A549 (cell line): Measurements from ENCODE around the gene TNC. TPM values are rescaled to one million over a fixed set of nuclear protein-coding genes. Genes with fewer than 3 reads are reported as not detected.

Source experiments
- ATAC-seq, 2 experiments: fragments of 200-7000 bp in 1 of 2; fragments of >200 bp in 1 of 2; cut with Nextera tagmentation in 1 of 2; cut with Tn5 transposase in 1 of 2; 3 replicates each; pipeline versions ENCODE4 v1.8.0 to v1.9.1; 2018 to 2020; ENCODE audit warnings: mild to moderate bottlenecking in 1 of 2, moderate library complexity in 1 of 2
- CTCF ChIA-PET: fragments of 300-600 bp; sonication (Branson Sonifier 250); formaldehyde crosslinking; extraction: SDS; loops from one replicate; lab custom pipeline; 2021; ENCODE audit warnings: antibody characterized with exemption, inconsistent platforms; lab: Yijun Ruan, JAX
- POLR2A ChIA-PET: fragments of 350-600 bp; formaldehyde crosslinking; extraction: SDS; loops from one replicate; lab custom pipeline; 2021; ENCODE audit warnings: antibody characterized with exemption, inconsistent platforms; lab: Yijun Ruan, JAX
- DNase-seq, 2 experiments: peaks; one replicate each; pipeline versions ENCODE4 v3.0.0 to v3.0.0-alpha.2; 2011 to 2016; ENCODE audit warnings: low read depth in 1 of 2, low spot score in 1 of 2
- FAIRE-seq: peaks from 2 replicates; lab custom pipeline; 2011; peaks lifted over from hg19 to GRCh38; lab: Jason Lieb, UNC
- H3K27ac ChIP-seq, 2 experiments: fragments of >200 bp; sonication (Bioruptor Twin); formaldehyde crosslinking; 3 replicates each; pipeline ENCODE4 v1.5.1; 2016 to 2017
- H3K4me1 ChIP-seq: fragments of >200 bp; sonication (Bioruptor Twin); formaldehyde crosslinking; 3 replicates; pipeline ENCODE4 v1.6.1; 2016
- H3K4me2 ChIP-seq: fragments of >200 bp; sonication (Bioruptor Twin); formaldehyde crosslinking; 3 replicates; pipeline ENCODE4 v1.6.1; 2016
- H3K4me3 ChIP-seq: fragments of >200 bp; sonication (Bioruptor Twin); formaldehyde crosslinking; 3 replicates; pipeline ENCODE4 v1.5.1; 2016
- H3K9me3 ChIP-seq: fragments of >200 bp; sonication (Bioruptor Twin); formaldehyde crosslinking; 3 replicates; pipeline ENCODE4 v1.6.1; 2016
- BHLHE40 ChIP-seq: IDR thresholded peaks from 2 replicates; pipeline ENCODE4 v1.6.1; 2012; ENCODE audit warnings: low read depth, low read length, inconsistent platforms
- CBX8 ChIP-seq: fragments of 200-600 bp; sonication (generic); IDR thresholded peaks from 2 replicates; pipeline ENCODE4 v1.6.1; 2016
- CEBPB ChIP-seq, 2 experiments: fragments of >200 bp in 1 of 2; sonication (Bioruptor Twin) in 1 of 2; formaldehyde crosslinking in 1 of 2; IDR thresholded peaks; 2 replicates each; pipeline ENCODE4 v1.6.1; 2012 to 2016
- CHD4 ChIP-seq: fragments of 200-600 bp; sonication (generic); IDR thresholded peaks from 2 replicates; pipeline ENCODE4 v1.6.1; 2016; ENCODE audit warnings: antibody characterized with exemption, mild to moderate bottlenecking, borderline replicate concordance
- EHMT2 ChIP-seq: fragments of 200-600 bp; sonication (generic); IDR thresholded peaks from 2 replicates; pipeline ENCODE4 v1.6.1; 2016; ENCODE audit warnings: antibody characterized with exemption, low read depth, mild to moderate bottlenecking, moderate library complexity
- FOSB ChIP-seq: fragments of 250-450 bp; sonication (Bioruptor Pico); IDR thresholded peaks from 2 replicates; pipeline ENCODE4 v1.5.0; 2020; ENCODE audit warnings: mild to moderate bottlenecking, moderate library complexity
- FOSL2 ChIP-seq, 2 experiments: fragments of 450-650 bp in 1 of 2; fragments of >200 bp in 1 of 2; sonication (Bioruptor Twin) in 1 of 2; formaldehyde crosslinking; IDR thresholded peaks; 2 replicates each; pipeline versions ENCODE4 v1.5.0 to v1.6.1; 2016 to 2020; ENCODE audit warnings: mild to moderate bottlenecking in 1 of 2, moderate library complexity in 1 of 2
- FOXS1 ChIP-seq: fragments of 250-450 bp; sonication (Bioruptor Pico); IDR thresholded peaks from 2 replicates; pipeline ENCODE4 v1.5.0; 2020; ENCODE audit warnings: mild to moderate bottlenecking, moderate library complexity
- HDAC2 ChIP-seq: fragments of 200-600 bp; sonication (generic); IDR thresholded peaks from 2 replicates; pipeline ENCODE4 v1.6.1; 2016
- HEYL ChIP-seq: fragments of 250-450 bp; sonication (Bioruptor Pico); IDR thresholded peaks from 2 replicates; pipeline ENCODE4 v1.8.0; 2021; ENCODE audit warnings: mild to moderate bottlenecking, moderate library complexity
- HOXA7 ChIP-seq: fragments of 250-450 bp; sonication (Bioruptor Pico); IDR thresholded peaks from 2 replicates; pipeline ENCODE4 v1.5.0; 2020; ENCODE audit warnings: mild to moderate bottlenecking, moderate library complexity
- HOXB13 ChIP-seq: fragments of 250-450 bp; sonication (Bioruptor Pico); IDR thresholded peaks from 2 replicates; pipeline ENCODE4 v1.5.0; 2020; ENCODE audit warnings: low read depth, mild to moderate bottlenecking, moderate library complexity
- HOXB5 ChIP-seq: fragments of 250-450 bp; sonication (Bioruptor Pico); IDR thresholded peaks from 2 replicates; pipeline ENCODE4 v1.5.0; 2020; ENCODE audit warnings: mild to moderate bottlenecking, moderate library complexity
- JUNB ChIP-seq: fragments of >200 bp; sonication (Bioruptor Twin); formaldehyde crosslinking; IDR thresholded peaks from 2 replicates; pipeline ENCODE4 v1.6.1; 2016
- KDM1A ChIP-seq: fragments of 200-600 bp; sonication (generic); IDR thresholded peaks from 2 replicates; pipeline ENCODE4 v1.6.1; 2016; ENCODE audit warnings: low read depth, mild to moderate bottlenecking
- KDM5A ChIP-seq: fragments of 200-600 bp; sonication (generic); IDR thresholded peaks from 2 replicates; pipeline ENCODE4 v1.6.1; 2016; ENCODE audit warnings: antibody characterized with exemption, mild to moderate bottlenecking
- MAZ ChIP-seq: fragments of 150-350 bp; IDR thresholded peaks from 2 replicates; pipeline ENCODE4 v1.6.1; 2014; ENCODE audit warnings: antibody characterized with exemption, low read depth, low read length, borderline replicate concordance
- NR3C1 ChIP-seq: fragments of >200 bp; sonication (Bioruptor Twin); formaldehyde crosslinking; IDR thresholded peaks from 3 replicates; pipeline ENCODE4 v1.6.1; 2017
- POLR2AphosphoS2 ChIP-seq: conservative IDR thresholded peaks from 2 replicates; pipeline ENCODE4 v1.6.1; 2012; ENCODE audit warnings: low read length, improper control_type of control experiment, inconsistent platforms
- RAD21 ChIP-seq, 2 experiments: fragments of >200 bp in 1 of 2; sonication (Bioruptor Twin) in 1 of 2; formaldehyde crosslinking in 1 of 2; IDR thresholded peaks in 1 of 2; conservative IDR thresholded peaks in 1 of 2; 2 replicates in 1 of 2; 3 replicates in 1 of 2; pipeline ENCODE4 v1.6.1; 2012 to 2018; ENCODE audit warnings: inconsistent platforms in 1 of 2
- RCOR1 ChIP-seq: fragments of 150-350 bp; IDR thresholded peaks from 2 replicates; pipeline ENCODE4 v1.6.1; 2014; ENCODE audit warnings: antibody characterized with exemption, low read length, low read depth
- RNF2 ChIP-seq: fragments of 200-600 bp; sonication (generic); IDR thresholded peaks from 2 replicates; pipeline ENCODE4 v1.6.1; 2016; ENCODE audit warnings: low read depth, mild to moderate bottlenecking, antibody characterized with exemption, moderate library complexity, borderline replicate concordance
- TFCP2L1 ChIP-seq: fragments of 250-450 bp; sonication (Bioruptor Pico); IDR thresholded peaks from 2 replicates; pipeline ENCODE4 v1.5.0; 2021; ENCODE audit warnings: mild to moderate bottlenecking
- ZC3H11A ChIP-seq: fragments of 450-650 bp; IDR thresholded peaks from 2 replicates; pipeline ENCODE4 v1.6.1; 2014; ENCODE audit warnings: antibody characterized with exemption, mild to moderate bottlenecking
- ZSCAN20 ChIP-seq: fragments of 250-450 bp; sonication (Bioruptor Pico); IDR thresholded peaks from 2 replicates; pipeline ENCODE4 v1.8.0; 2022; ENCODE audit warnings: mild to moderate bottlenecking, moderate library complexity
- WGBS: methylation state at CpG from one replicate; pipeline ENCODE4 v1.1.6; 2017; ENCODE audit errors: missing lambda C conversion rate; 5-methylcytosine and 5-hydroxymethylcytosine counted together
- polyA plus RNA-seq, 4 experiments: library from polyadenylated mRNA; depleted of rRNA in 3 of 4; stranded (reverse); fragments of >200 nt; fragmentation: RNase III in 1 of 4; extraction: RNeasy Plus Mini Kit Qiagen cat#74134 plus additional on column Dnase treatment in 1 of 4; gene quantifications; 2 replicates in 3 of 4; 3 replicates in 1 of 4; pipeline ENCODE4 v1.2.3, GENCODE V29; 2011 to 2017
- TF ChIP-seq, protein P1 (sequence below): fragments of >200 bp; sonication (Bioruptor Twin); formaldehyde crosslinking; IDR thresholded peaks from 2 replicates; pipeline ENCODE4 v1.6.1; 2016
- TF ChIP-seq, protein P2 (sequence below): IDR thresholded peaks from 2 replicates; pipeline ENCODE4 v1.6.1; 2012
- TF ChIP-seq, protein P3 (sequence below): IDR thresholded peaks from 2 replicates; pipeline ENCODE4 v1.6.1; 2012; ENCODE audit warnings: low read depth, borderline replicate concordance
- TF ChIP-seq, protein P4 (sequence below): IDR thresholded peaks from 2 replicates; pipeline ENCODE4 v1.6.1; 2012

Gene TNC
- polyA plus RNA-seq, 2 of the 4 experiments (the other 2 are of a cell fraction): 0.50 to 0.63 TPM

DNA sequence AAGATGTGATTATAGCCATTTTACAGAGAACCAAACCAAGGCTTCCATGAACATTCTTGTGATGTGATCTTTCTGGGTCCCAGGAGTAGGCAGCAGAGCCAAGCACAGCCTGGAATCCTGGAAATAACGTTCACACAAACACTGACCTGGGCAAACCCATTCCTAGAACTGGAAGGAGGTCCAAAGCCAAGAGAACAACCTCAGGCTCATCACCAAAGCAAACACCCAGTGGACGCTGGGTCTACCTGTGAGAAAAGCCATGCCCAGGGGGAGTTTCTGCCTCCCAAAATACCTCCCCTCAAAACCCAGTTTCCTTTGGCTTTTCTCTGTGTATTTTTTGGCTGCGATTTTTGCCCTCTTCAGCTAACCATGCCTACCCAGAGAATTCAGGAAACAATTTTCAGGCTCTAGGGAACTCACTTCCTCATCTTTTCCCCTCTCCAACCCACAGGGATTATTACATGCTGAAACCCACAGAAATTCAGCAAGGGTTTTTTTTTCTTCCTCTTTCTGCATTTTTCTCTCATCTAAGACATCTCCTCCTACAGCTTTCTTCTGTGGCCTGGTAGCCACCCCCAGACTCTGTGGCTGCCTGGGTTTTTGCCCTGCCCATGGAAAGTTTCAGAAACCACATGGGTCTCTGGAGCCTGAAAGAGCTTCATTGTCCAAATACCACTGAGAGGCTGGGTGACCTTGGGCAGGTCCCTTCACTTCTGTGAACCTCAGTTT is 75.0 kb downstream of the TNC start:
- FAIRE-seq: no peak

DNA sequence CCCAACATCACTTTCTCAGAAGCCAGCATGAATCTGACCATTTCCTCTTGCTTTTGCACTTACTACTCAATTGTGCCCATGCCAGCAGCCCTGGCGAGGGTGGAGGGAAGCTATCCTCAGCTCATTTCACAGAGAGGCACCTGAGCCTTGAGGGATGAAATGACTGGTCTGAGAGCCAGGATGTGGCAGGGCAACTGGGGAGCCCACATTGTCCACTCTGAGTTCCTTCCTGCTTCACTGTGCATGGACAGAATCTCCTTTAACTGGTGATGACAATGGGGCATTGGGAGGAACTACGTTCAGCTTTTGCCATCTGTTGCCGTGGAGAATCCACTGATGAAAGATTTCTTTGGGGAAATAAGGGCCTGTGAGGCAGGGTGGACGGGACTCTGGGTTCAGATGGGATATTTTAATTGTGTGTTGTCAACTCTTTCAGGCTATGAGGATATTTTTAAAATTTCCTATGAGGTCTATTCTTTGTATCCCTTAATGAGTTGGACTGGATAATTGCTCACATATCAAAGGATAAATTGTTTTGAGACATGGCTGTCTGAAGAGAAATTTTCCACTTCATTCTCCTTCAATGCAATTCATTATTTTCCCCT is 78.3 kb downstream of the TNC start:
- CTCF ChIA-PET: interaction anchor here (1.4 to 3.3 kb wide), 3 partner anchors 11 to 359 kb away, joined by 3 to 17 read pairs (median 3); no protein-coding TSS in a partner anchor
- POLR2A ChIA-PET: no interaction called here
- 0 out of 3 replicates have a peak, but pooled peaks cover 6% of the 10 kb centered on the region for H3K4me1 ChIP-seq
- H3K27ac ChIP-seq: no peak overlapping the region
- H3K4me2 ChIP-seq: no peak overlapping the region
- no peaks in the 10 kb centered on the region for H3K9me3 ChIP-seq
- FAIRE-seq (no peak), DNase-seq (no peak), ATAC-seq (no peak)
- no peak overlapping the region for H3K4me3 ChIP-seq
- WGBS: 42% methylated on average over 4 of the region's 4 CpGs
- TF ChIP-seq HDAC2: no peak
- TF ChIP-seq, protein P1, sequence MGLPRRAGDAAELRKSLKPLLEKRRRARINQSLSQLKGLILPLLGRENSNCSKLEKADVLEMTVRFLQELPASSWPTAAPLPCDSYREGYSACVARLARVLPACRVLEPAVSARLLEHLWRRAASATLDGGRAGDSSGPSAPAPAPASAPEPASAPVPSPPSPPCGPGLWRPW: no peak
- TF ChIP-seq POLR2AphosphoS2: no peak
- TF ChIP-seq RCOR1: no peak
- TF ChIP-seq CBX8: no peak
- no peak for TF ChIP-seq JUNB
- TF ChIP-seq NR3C1: no peak
- no peak for TF ChIP-seq MAZ
- TF ChIP-seq, protein P2, sequence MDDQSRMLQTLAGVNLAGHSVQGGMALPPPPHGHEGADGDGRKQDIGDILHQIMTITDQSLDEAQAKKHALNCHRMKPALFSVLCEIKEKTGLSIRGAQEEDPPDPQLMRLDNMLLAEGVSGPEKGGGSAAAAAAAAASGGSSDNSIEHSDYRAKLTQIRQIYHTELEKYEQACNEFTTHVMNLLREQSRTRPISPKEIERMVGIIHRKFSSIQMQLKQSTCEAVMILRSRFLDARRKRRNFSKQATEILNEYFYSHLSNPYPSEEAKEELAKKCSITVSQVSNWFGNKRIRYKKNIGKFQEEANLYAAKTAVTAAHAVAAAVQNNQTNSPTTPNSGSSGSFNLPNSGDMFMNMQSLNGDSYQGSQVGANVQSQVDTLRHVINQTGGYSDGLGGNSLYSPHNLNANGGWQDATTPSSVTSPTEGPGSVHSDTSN: no peak
- no peak for TF ChIP-seq HOXB13
- no peak for TF ChIP-seq BHLHE40
- TF ChIP-seq KDM5A: no peak
- TF ChIP-seq RAD21 (conservative IDR thresholded peaks at IDR 0.05 in 1 of 2, IDR thresholded peaks at IDR 0.05 in 1 of 2): no peak
- no peak for TF ChIP-seq HEYL (CRISPR knock-in tag)

More for the DNA sequence above, 75.0 kb downstream of the TNC start:
- ChIA-PET POLR2A (no interaction called here), CTCF (interaction anchor here (0.6 kb wide), 1 partner anchor 636 kb away, joined by 3 read pairs; no protein-coding TSS in a partner anchor)
- H3K4me1 ChIP-seq: no peaks in the 10 kb centered on the region
- DNase-seq (no peak), ATAC-seq (no peak)
- no peak overlapping the region for H3K4me2 ChIP-seq
- WGBS: 26% methylated on average over 3 of the region's 3 CpGs
- no peak overlapping the region for H3K27ac ChIP-seq
- TF ChIP-seq, protein P2: no peak
- no peak for TF ChIP-seq KDM1A
- TF ChIP-seq EHMT2: no peak
- TF ChIP-seq, protein P3, sequence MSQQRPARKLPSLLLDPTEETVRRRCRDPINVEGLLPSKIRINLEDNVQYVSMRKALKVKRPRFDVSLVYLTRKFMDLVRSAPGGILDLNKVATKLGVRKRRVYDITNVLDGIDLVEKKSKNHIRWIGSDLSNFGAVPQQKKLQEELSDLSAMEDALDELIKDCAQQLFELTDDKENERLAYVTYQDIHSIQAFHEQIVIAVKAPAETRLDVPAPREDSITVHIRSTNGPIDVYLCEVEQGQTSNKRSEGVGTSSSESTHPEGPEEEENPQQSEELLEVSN: no peak
- no peak overlapping the region for H3K4me3 ChIP-seq
- H3K9me3 ChIP-seq: no peaks in the 10 kb centered on the region

DNA sequence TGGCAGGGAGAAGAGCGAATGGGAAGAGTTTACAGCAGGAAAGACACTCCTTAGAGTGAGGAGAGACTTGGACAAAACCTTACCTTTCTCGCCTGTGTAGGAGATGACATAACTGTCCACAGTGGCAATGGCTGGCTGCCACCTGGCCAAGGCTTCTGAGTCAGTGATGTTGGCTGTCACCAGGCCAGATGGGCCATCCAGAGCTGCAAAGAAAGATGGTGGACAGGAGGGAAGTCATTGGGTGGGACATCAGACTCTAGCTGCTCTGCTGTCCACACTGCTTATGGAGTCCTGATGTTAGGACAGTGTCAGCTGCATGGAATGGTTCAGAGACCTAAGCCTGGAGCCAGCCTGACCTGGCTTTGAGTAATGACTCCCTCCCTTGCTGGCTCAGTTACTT is 79.8 kb downstream of the TNC start:
- no peaks in the 10 kb centered on the region for H3K9me3 ChIP-seq
- H3K27ac ChIP-seq: no peak overlapping the region
- H3K4me3 ChIP-seq: no peak overlapping the region
- no peak for DNase-seq
- no peak for FAIRE-seq
- 0 out of 3 replicates have a peak, but pooled peaks cover 6% of the 10 kb centered on the region for H3K4me1 ChIP-seq
- CTCF ChIA-PET: interaction anchor here (1.2 to 3.3 kb wide), 3 partner anchors 13 to 357 kb away, joined by 3 to 17 read pairs (median 4); no protein-coding TSS in a partner anchor
- no peak overlapping the region for H3K4me2 ChIP-seq
- POLR2A ChIA-PET: no interaction called here
- WGBS: 70% methylated on average over 2 of the region's 2 CpGs
- no peak for ATAC-seq
- TF ChIP-seq MAZ (no peak), HOXA7 (CRISPR knock-in tag) (no peak), NR3C1 (no peak), FOXS1 (CRISPR knock-in tag) (no peak), CHD4 (no peak), HOXB5 (CRISPR knock-in tag) (no peak), KDM1A (no peak), ZSCAN20 (no peak), FOSL2 (IDR thresholded peaks at IDR 0.05) (no peak), FOSL2 (CRISPR knock-in tag; IDR thresholded peaks at IDR 0.05) (no peak), CEBPB (IDR thresholded peaks at IDR 0.05) (no peak), RNF2 (no peak), FOSB (CRISPR knock-in tag) (no peak), TFCP2L1 (no peak), ZC3H11A (no peak)
- TF ChIP-seq, protein P4, sequence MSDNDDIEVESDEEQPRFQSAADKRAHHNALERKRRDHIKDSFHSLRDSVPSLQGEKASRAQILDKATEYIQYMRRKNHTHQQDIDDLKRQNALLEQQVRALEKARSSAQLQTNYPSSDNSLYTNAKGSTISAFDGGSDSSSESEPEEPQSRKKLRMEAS: no peak
